GM23248 (cell line): Measurements from ENCODE around the gene FAM136A. TPM values are rescaled to one million over a fixed set of nuclear protein-coding genes. Genes with fewer than 3 reads are reported as not detected.
"Not testable (repeated sequence)": the region's sequence is repeated elsewhere in the genome, so short reads cannot be mapped to it uniquely, and the experiment has no call there.

Experiments used
- DNase-seq: peaks from one replicate; pipeline ENCODE4 v3.0.0-alpha.2; 2015
- H2AFZ ChIP-seq: fragments of 200-600 bp; sonication (generic); 2 replicates; pipeline ENCODE4 v1.6.1; 2016; ENCODE audit warnings: antibody characterized with exemption
- H3F3A ChIP-seq: fragments of 200-600 bp; sonication (generic); 2 replicates; pipeline ENCODE4 v1.6.1; 2016; ENCODE audit warnings: mild to moderate bottlenecking, antibody characterized with exemption, mixed run types; ENCODE audit not compliant: insufficient read depth
- H3K27ac ChIP-seq: fragments of 200-600 bp; sonication (generic); 2 replicates; pipeline ENCODE4 v1.5.1; 2016; ENCODE audit warnings: mild to moderate bottlenecking
- H3K27me3 ChIP-seq: fragments of 200-600 bp; sonication (generic); replicated peaks from 2 replicates; pipeline ENCODE4 v1.6.1; 2016; ENCODE audit warnings: mild to moderate bottlenecking; ENCODE audit not compliant: insufficient read depth
- H3K36me3 ChIP-seq: fragments of 200-600 bp; sonication (generic); 2 replicates; pipeline ENCODE4 v1.6.1; 2016; ENCODE audit warnings: low read depth, mild to moderate bottlenecking
- H3K4me1 ChIP-seq: fragments of 200-600 bp; sonication (generic); 2 replicates; pipeline ENCODE4 v1.6.1; 2016; ENCODE audit warnings: mild to moderate bottlenecking; ENCODE audit not compliant: insufficient read depth
- H3K4me2 ChIP-seq: fragments of 200-600 bp; sonication (generic); one replicate; pipeline ENCODE4 v1.6.1; 2016; ENCODE audit warnings: mild to moderate bottlenecking; ENCODE audit not compliant: unreplicated experiment
- H3K4me3 ChIP-seq: fragments of 200-600 bp; sonication (generic); 2 replicates; pipeline ENCODE4 v1.5.1; 2016; ENCODE audit warnings: mild to moderate bottlenecking
- H3K79me2 ChIP-seq: fragments of 200-600 bp; sonication (generic); 2 replicates; pipeline ENCODE4 v1.6.1; 2016; ENCODE audit warnings: mild to moderate bottlenecking; ENCODE audit not compliant: insufficient read depth
- H3K9ac ChIP-seq: fragments of 200-600 bp; sonication (generic); 2 replicates; pipeline ENCODE4 v1.6.1; 2016; ENCODE audit warnings: mild to moderate bottlenecking
- H3K9me2 ChIP-seq: fragments of 200-600 bp; sonication (generic); 2 replicates; pipeline ENCODE4 v1.6.1; 2016; ENCODE audit warnings: mixed run types, mild to moderate bottlenecking, moderate library complexity; ENCODE audit not compliant: insufficient read depth
- H3K9me3 ChIP-seq: fragments of 200-600 bp; sonication (generic); one replicate; pipeline ENCODE4 v1.6.1; 2017; ENCODE audit warnings: low read depth
- H4K20me1 ChIP-seq: fragments of 200-600 bp; sonication (generic); 2 replicates; pipeline ENCODE4 v1.6.0; 2016; ENCODE audit not compliant: insufficient read depth
- EZH2 ChIP-seq: fragments of 200-600 bp; sonication (generic); IDR thresholded peaks from 2 replicates; pipeline ENCODE4 v1.6.1; 2018; ENCODE audit warnings: antibody characterized with exemption, mild to moderate bottlenecking; ENCODE audit not compliant: insufficient read depth, poor library complexity, severe bottlenecking
- EZH2phosphoT487 ChIP-seq: fragments of 200-600 bp; sonication (generic); IDR thresholded peaks from 2 replicates; pipeline ENCODE4 v1.6.1; 2018; ENCODE audit warnings: antibody characterized with exemption, moderate library complexity, mild to moderate bottlenecking, low read depth; ENCODE audit not compliant: insufficient read depth
- WGBS, 2 experiments: methylation state at CpG; one replicate each; pipeline ENCODE4 v1.1.6; 2015 to 2017; ENCODE audit warnings: low lambda C conversion rate in 2 of 2, low coverage in 1 of 2; ENCODE audit errors: missing lambda C conversion rate in 2 of 2; 5-methylcytosine and 5-hydroxymethylcytosine counted together
- in situ Hi-C: fragments of 300-500 bp; cut with MboI; formaldehyde crosslinking; loops from 2 replicates; pipeline ENCODE4 v1.15.0; 2020
- polyA plus RNA-seq: library from polyadenylated mRNA; unstranded; fragments of >200 nt; fragmentation: Nextera tagmentation; extraction: Ambion mirVana; gene quantifications from 2 replicates; pipeline ENCODE4 v1.2.1, GENCODE V29; 2016
- total RNA-seq: library from RNA; depleted of rRNA; stranded (reverse); fragments of >200 nt; shearing (Covaris generic); gene quantifications from 2 replicates; pipeline ENCODE4 v1.2.3, GENCODE V29; 2014

FAM136A gene
- total and polyA plus RNA-seq, 2 experiments from 2014 or later, result 44.2 to 53.4 TPM

DNA sequence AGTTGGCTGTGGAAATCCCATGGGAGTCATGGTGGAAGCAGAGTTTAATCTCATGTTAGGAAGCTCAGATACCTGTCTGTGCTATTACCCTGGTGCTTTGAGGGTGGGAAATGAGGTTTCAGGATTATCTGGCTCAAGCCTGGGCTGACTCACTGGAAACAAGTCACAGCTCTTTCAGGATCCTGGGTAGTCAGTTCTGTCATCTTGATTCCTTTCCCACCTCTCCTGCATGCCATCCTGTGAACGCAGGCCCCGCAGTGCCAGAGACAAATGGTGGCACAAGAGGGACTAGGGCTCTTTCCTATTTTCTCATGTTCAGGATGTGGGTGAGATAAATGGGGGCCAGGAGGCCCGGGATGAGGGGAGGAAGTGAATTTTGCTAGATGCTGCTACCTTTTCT is 3.7 kb upstream of the FAM136A start:
- Histone ChIP-seq H3K4me1 (peaks cover 4% of the 10 kb centered on the region; the same call in 1 of the 2 replicates), H3K27me3 (no peaks in the 10 kb centered on the region), H3K27ac (no peak overlapping the region), H3F3A (no peaks in the 10 kb centered on the region), H3K36me3 (no peaks in the 10 kb centered on the region), H3K4me2 (no peak overlapping the region), H3K9ac (no peak overlapping the region), H2AFZ (no peak overlapping the region), H3K9me2 (no peaks in the 10 kb centered on the region), H3K4me3 (no peak overlapping the region), H4K20me1 (no peaks in the 10 kb centered on the region), H3K79me2 (peaks cover 7% of the 10 kb centered on the region; the same call in 1 of the 2 replicates), H3K9me3 (no peaks in the 10 kb centered on the region)
- in situ Hi-C loops, result loop anchor here (25.0 kb wide), 2 partner anchors 482 to 657 kb away; partner anchors contain the start of gene FIGLA
- DNase-seq, result peak; percentile 13
- WGBS, 2 experiments, result 77 to 83% methylated on average over 3 of the region's 3 CpGs
- TF ChIP-seq EZH2phosphoT487 (no peak), EZH2 (no peak)

DNA sequence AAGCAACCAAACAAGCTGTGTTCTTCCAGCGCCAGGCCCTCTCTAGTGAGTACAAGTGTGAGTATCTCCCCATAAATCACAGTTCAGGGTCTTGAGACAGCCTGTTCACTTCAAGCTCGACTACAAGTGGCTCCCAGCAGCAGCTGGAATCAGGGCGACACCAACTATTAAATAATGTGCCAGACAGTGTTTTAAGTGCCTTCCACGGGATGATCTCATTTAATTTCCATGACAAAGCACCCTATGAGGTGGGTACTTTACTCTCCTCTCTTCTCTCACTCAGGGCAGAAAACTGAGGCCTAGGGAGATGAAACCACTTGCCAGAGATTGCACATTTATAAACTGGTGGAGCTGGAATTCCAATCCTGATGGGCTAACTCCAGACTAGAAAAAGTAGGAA is 2.6 kb upstream of the FAM136A start:
- Histone ChIP-seq H3K9me2 (no peaks in the 10 kb centered on the region), H3K27ac (no peak overlapping the region), H3K27me3 (no peaks in the 10 kb centered on the region), H4K20me1 (no peaks in the 10 kb centered on the region), H3K4me1 (peaks cover 4% of the 10 kb centered on the region; the same call in 1 of the 2 replicates), H3K9me3 (no peaks in the 10 kb centered on the region), H3K4me3 (no peak overlapping the region), H3K79me2 (peaks cover 11% of the 10 kb centered on the region; the same call in 1 of the 2 replicates), H2AFZ (no peak overlapping the region), H3F3A (no peaks in the 10 kb centered on the region), H3K4me2 (no peak overlapping the region), H3K36me3 (no peaks in the 10 kb centered on the region), H3K9ac (no peak overlapping the region)
- DNase-seq, result no peak
- TF ChIP-seq EZH2phosphoT487 (no peak), EZH2 (no peak)
- in situ Hi-C loops, result loop anchor here (25.0 kb wide), 2 partner anchors 483 to 658 kb away; partner anchors contain the start of gene FIGLA
- WGBS, 2 experiments, result 49 to 57% methylated on average over 4 of the region's 4 CpGs

DNA sequence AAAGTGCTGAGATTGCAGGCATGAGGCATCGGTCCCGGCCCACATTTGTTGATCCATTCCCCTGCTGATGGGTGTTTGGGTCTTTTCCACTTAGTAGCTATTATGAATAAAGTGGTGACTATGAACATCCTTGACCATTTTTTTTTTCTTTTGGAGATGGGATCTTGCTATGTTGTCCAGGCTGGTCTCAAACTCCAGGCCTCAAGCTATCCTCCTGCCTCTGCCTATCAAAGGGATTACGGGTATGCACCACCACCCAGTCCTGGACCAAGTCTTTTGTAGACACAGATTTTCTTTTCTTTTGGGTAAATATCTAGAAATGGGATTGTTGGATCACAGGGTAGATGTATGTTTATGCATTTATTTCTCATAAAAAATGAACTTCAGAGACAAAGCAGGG is 1.3 kb upstream of the FAM136A start:
- in situ Hi-C loops, result loop anchor here (25.0 kb wide), 2 partner anchors 484 to 659 kb away; partner anchors contain the start of gene FIGLA
- no peaks in the 10 kb centered on the region for H3K27me3 ChIP-seq
- 84% methylated on average over 3 of the region's 3 CpGs for WGBS, 2 experiments

DNA sequence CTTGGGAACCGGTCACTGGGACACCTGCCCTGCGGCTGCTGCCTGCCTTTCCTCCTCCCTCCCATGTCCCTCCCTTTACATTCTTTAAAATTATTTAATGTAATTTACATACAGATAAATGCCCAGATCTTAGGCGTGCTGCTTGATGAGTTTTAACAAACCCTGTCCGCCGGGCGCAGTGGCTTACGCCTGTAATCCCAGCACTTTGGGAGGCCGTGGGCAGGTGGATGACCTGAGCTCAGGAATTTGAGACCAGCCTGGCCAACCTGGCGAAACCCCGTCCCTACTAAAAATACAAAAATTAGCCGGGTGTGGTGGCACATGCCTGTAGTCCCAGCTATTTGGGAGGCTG is 304 bp upstream of the FAM136A start:
- not testable (repeated sequence) for H3K9me3 ChIP-seq, H3K27me3 ChIP-seq, H3K27ac ChIP-seq, H3K9ac ChIP-seq, H3F3A ChIP-seq, H4K20me1 ChIP-seq, DNase-seq, H3K4me1 ChIP-seq, H3K9me2 ChIP-seq, H3K36me3 ChIP-seq
- peak overlapping the region; percentile 100 for H3K4me2 ChIP-seq
- peaks cover 11% of the 10 kb centered on the region; the same call in 1 of the 2 replicates for H3K79me2 ChIP-seq
- WGBS, 2 experiments, result 22 to 25% methylated on average over 11 of the region's 11 CpGs
- in situ Hi-C loops, result loop anchor here (25.0 kb wide), 2 partner anchors 485 to 660 kb away; partner anchors contain the start of gene FIGLA
- H2AFZ ChIP-seq, result peak overlapping the region; percentile 93
- peak overlapping the region; percentile 97 for H3K4me3 ChIP-seq

More for the DNA sequence above, 1.3 kb upstream of the FAM136A start:
- Histone ChIP-seq H3K27ac (no peak overlapping the region), H3K9me2 (no peaks in the 10 kb centered on the region), H3K9me3 (no peaks in the 10 kb centered on the region), H3F3A (no peaks in the 10 kb centered on the region), H3K36me3 (0 out of 2 replicates have a peak, but pooled peaks cover 7% of the 10 kb centered on the region), H2AFZ (no peak overlapping the region), H3K79me2 (peaks cover 11% of the 10 kb centered on the region; the same call in 1 of the 2 replicates), H3K9ac (no peak overlapping the region), H3K4me2 (no peak overlapping the region), H4K20me1 (no peaks in the 10 kb centered on the region), H3K4me3 (no peak overlapping the region), H3K4me1 (peaks cover 4% of the 10 kb centered on the region; the same call in 1 of the 2 replicates)
- DNase-seq, result no peak
- TF ChIP-seq EZH2phosphoT487 (no peak), EZH2 (no peak)
